HEK293T (cell line): ENCODE results near the gene SMG6.

ENCODE experiments used
- CTCF ChIA-PET: fragments of 350-600 bp; formaldehyde crosslinking; extraction: SDS; loops from one replicate; lab custom pipeline; 2021; ENCODE audit warnings: antibody characterized with exemption, inconsistent platforms; lab: Yijun Ruan, JAX
- POLR2A ChIA-PET: fragments of 350-600 bp; formaldehyde crosslinking; extraction: SDS; loops from one replicate; lab custom pipeline; 2020; ENCODE audit warnings: antibody characterized with exemption, inconsistent platforms; lab: Yijun Ruan, JAX
- DNase-seq: peaks from one replicate; pipeline ENCODE4 v3.0.0; 2012; ENCODE audit warnings: mixed read lengths; ENCODE audit errors: extremely low spot score
- ARNT ChIP-seq: fragments of 450-650 bp; IDR thresholded peaks from 2 replicates; pipeline ENCODE4 v1.6.1; 2017; ENCODE audit warnings: mild to moderate bottlenecking
- BHLHE40 ChIP-seq: fragments of 450-650 bp; IDR thresholded peaks from 2 replicates; pipeline ENCODE4 v1.6.1; 2016; ENCODE audit warnings: mild to moderate bottlenecking, moderate library complexity, borderline replicate concordance
- CTBP1 ChIP-seq: fragments of 450-650 bp; IDR thresholded peaks from 2 replicates; pipeline ENCODE4 v1.6.1; 2016; ENCODE audit warnings: borderline replicate concordance
- ELF4 ChIP-seq: fragments of 450-650 bp; IDR thresholded peaks from 2 replicates; pipeline ENCODE4 v1.6.1; 2017; ENCODE audit warnings: antibody characterized with exemption
- FOXA1 ChIP-seq: fragments of 450-650 bp; IDR thresholded peaks from 2 replicates; pipeline ENCODE4 v1.6.1; 2016; ENCODE audit warnings: mild to moderate bottlenecking
- FOXK2 ChIP-seq: fragments of 450-650 bp; IDR thresholded peaks from 2 replicates; pipeline ENCODE4 v1.6.1; 2016; ENCODE audit warnings: mild to moderate bottlenecking
- FOXM1 ChIP-seq: fragments of 450-650 bp; IDR thresholded peaks from 2 replicates; pipeline ENCODE4 v1.6.1; 2017; ENCODE audit warnings: mild to moderate bottlenecking, borderline replicate concordance
- HDGF ChIP-seq: fragments of 450-650 bp; IDR thresholded peaks from 2 replicates; pipeline ENCODE4 v1.6.1; 2017; ENCODE audit warnings: antibody characterized with exemption, borderline replicate concordance
- L3MBTL2 ChIP-seq: fragments of 450-650 bp; conservative IDR thresholded peaks from 2 replicates; pipeline ENCODE4 v1.6.1; 2016; ENCODE audit warnings: mild to moderate bottlenecking
- LEF1 ChIP-seq: fragments of 450-650 bp; IDR thresholded peaks from 2 replicates; pipeline ENCODE4 v1.6.1; 2017; ENCODE audit warnings: mild to moderate bottlenecking, borderline replicate concordance
- NFRKB ChIP-seq: fragments of 450-650 bp; IDR thresholded peaks from 2 replicates; pipeline ENCODE4 v1.6.1; 2016; ENCODE audit warnings: mild to moderate bottlenecking, moderate library complexity
- PKNOX1 ChIP-seq: fragments of 450-650 bp; IDR thresholded peaks from 2 replicates; pipeline ENCODE4 v1.6.1; 2016
- SP1 ChIP-seq: fragments of 450-650 bp; IDR thresholded peaks from 2 replicates; pipeline ENCODE4 v1.6.1; 2017
- SUZ12 ChIP-seq: fragments of 450-650 bp; IDR thresholded peaks from 2 replicates; pipeline ENCODE4 v1.6.1; 2016; ENCODE audit warnings: mild to moderate bottlenecking
- TARDBP ChIP-seq: fragments of 450-650 bp; IDR thresholded peaks from 2 replicates; pipeline ENCODE4 v1.6.1; 2016
- ZNF384 ChIP-seq: fragments of 450-650 bp; IDR thresholded peaks from 2 replicates; pipeline ENCODE4 v1.6.1; 2016

Gene SMG6

DNA sequence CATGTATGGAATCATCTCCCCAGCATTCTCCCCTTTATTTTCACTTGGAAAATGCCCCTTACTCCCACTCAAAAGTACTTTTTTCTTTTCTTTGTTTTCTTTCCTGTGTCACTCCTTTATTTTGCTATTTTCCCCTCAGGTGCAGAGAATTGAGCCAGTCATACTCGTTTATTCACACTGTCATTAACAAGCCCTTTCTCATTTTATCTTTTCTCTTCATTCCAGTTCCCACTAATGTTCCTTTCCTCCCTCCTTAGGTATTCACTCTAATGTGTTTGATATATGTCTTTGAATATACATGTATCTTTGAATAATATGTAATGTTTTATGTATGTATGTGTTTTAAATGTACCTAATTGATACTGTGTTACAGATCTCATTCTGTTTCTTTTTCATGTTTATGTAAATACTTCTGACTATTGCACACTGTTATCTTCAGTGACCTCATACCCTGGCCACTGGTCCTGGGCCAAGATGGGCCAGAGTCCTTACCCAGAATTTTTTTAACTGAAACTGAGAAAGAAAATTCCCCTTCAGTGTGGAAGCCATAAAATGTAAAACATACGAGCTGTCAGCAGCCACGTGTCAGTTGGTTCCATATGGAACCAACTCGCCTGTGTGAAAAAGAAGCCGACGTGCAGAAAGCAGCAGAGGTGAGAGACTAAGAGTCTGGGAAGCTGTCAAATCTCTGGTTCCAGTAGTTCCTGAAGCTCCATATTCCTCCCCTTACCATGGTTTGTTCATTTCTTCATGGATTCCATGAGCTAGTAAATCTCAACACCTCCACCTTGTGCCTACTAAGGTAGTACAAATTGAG, 6.0 kb upstream of the SMG6 start:
- ChIA-PET CTCF (interaction anchor here (1.2 kb wide), 1 partner anchor 44 kb away, joined by 5 read pairs; no protein-coding TSS in a partner anchor), POLR2A (interaction anchor here (1.5 kb wide), 1 partner anchor 26 kb away, joined by 8 read pairs; the partner anchor contains the start of gene TSR1)
- TF ChIP-seq FOXA1 (no peak), ZNF384 (no peak), ARNT (no peak)
- no peak for DNase-seq

GRCh38 chr17:2304931-2305330, 1.3 kb upstream of the SMG6 start:
- ChIA-PET CTCF (no interaction called here), POLR2A (no interaction called here)
- TF ChIP-seq BHLHE40 (no peak), ZNF384 (no peak), FOXA1 (no peak), SUZ12 (no peak), ELF4 (no peak), FOXM1 (no peak), LEF1 (no peak), L3MBTL2 (no peak), ARNT (no peak), HDGF (no peak)
- no peak for DNase-seq

GRCh38 chr17:2302778-2303203, 794 bp downstream of the SMG6 start:
- ChIA-PET POLR2A (interaction anchor here (0.8 to 3.7 kb wide), 11 partner anchors 9 to 50 kb away, joined by 3 to 26 read pairs (median 4); partner anchors contain the start of gene TSR1), CTCF (interaction anchor here (0.5 to 1.0 kb wide), 2 partner anchors 51 to 248 kb away, joined by 3 to 5 read pairs; partner anchors contain the start of gene HIC1)
- TF ChIP-seq TARDBP, result no peak
- no peak for TF ChIP-seq NFRKB
- DNase-seq, result no peak

DNA sequence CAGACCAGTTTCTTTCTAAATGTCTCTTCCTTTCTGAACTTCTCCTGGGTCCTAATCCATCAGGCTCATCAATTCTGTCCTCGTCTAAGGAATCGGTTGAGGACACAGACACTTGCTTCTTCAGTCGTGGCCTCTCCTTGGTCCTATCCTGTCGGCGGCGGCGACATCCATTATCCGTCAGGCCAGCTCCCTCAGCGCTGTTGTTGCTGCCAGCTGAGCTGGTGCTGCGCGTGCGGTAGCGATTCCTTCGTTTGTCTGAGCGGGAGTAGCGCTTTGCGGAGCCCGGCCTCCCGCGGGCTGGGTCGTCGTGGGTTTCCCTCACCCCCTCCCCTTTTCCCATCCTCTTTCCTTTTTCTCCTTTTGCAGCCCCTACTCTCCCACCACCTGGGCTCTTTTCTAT, 3.8 kb downstream of the SMG6 start:
- no peak for DNase-seq
- ChIA-PET CTCF (no interaction called here), POLR2A (no interaction called here)
- TF ChIP-seq BHLHE40 (no peak), FOXA1 (no peak), L3MBTL2 (no peak), FOXM1 (no peak), SUZ12 (no peak)

- ChIA-PET POLR2A (no interaction called here), CTCF (no interaction called here)
- TF ChIP-seq ARNT, result no peak
- no peak for TF ChIP-seq L3MBTL2
- no peak for TF ChIP-seq CTBP1
- TF ChIP-seq FOXM1, result no peak
- no peak for TF ChIP-seq SUZ12
- TF ChIP-seq TARDBP, result no peak
- no peak for TF ChIP-seq FOXK2
- no peak for TF ChIP-seq LEF1
- TF ChIP-seq ZNF384, result no peak
- no peak for TF ChIP-seq ELF4
- TF ChIP-seq FOXA1, result no peak
- no peak for TF ChIP-seq PKNOX1
- no peak for TF ChIP-seq SP1
- no peak for TF ChIP-seq BHLHE40
- DNase-seq, result no peak
Observed at GRCh38 chr17:2299136-2299535, 4.4 kb downstream of the SMG6 start.

- ChIA-PET POLR2A (no interaction called here), CTCF (no interaction called here)
- no peak for TF ChIP-seq FOXA1
- TF ChIP-seq ARNT, result no peak
- no peak for TF ChIP-seq CTBP1
- TF ChIP-seq FOXM1, result no peak
- TF ChIP-seq BHLHE40, result no peak
- no peak for TF ChIP-seq L3MBTL2
- TF ChIP-seq TARDBP, result no peak
- no peak for TF ChIP-seq PKNOX1
- TF ChIP-seq FOXK2, result no peak
- no peak for TF ChIP-seq SUZ12
- TF ChIP-seq LEF1, result no peak
- no peak for TF ChIP-seq ZNF384
- TF ChIP-seq NFRKB, result no peak
- DNase-seq, result no peak
Observed at GRCh38 chr17:2297023-2297422, 6.6 kb downstream of the SMG6 start.

GRCh38 chr17:2295575-2295974, 8.0 kb downstream of the SMG6 start:
- no peak for DNase-seq
- POLR2A ChIA-PET, result no interaction called here
- CTCF ChIA-PET, result no interaction called here
- no peak for TF ChIP-seq BHLHE40
- no peak for TF ChIP-seq TARDBP
- no peak for TF ChIP-seq NFRKB
- TF ChIP-seq SUZ12, result no peak
- no peak for TF ChIP-seq PKNOX1
- TF ChIP-seq SP1, result no peak
- TF ChIP-seq LEF1, result no peak
